HepG2 (cell line): ENCODE measurements around the gene AKNA. TPM values are rescaled to one million over a fixed set of nuclear protein-coding genes. Genes with fewer than 3 reads are reported as not detected.

ENCODE experiments used
- ATAC-seq: fragments of 200-7000 bp; cut with Tn5 transposase; 3 replicates; pipeline ENCODE4 v1.9.1; 2020; ENCODE audit warnings: mild to moderate bottlenecking, moderate library complexity
- BruUV-seq: library from RNA; stranded (reverse); fragments of 400-500 nt; replicated peaks from 2 replicates; lab custom pipeline; 2021; lab: Mats Ljungman, UMichigan
- CTCF ChIA-PET: fragments of 300-600 bp; formaldehyde crosslinking; extraction: SDS; loops from one replicate; lab custom pipeline; 2021; ENCODE audit warnings: low total read pairs, inconsistent platforms, low intra/inter-chr PET ratio; lab: Yijun Ruan, JAX
- POLR2A ChIA-PET: fragments of 350-600 bp; sonication (Branson Sonifier 250); formaldehyde crosslinking; loops from one replicate; lab custom pipeline; 2020; ENCODE audit warnings: antibody characterized with exemption, inconsistent platforms; lab: Yijun Ruan, JAX
- DNase-seq: peaks from one replicate; pipeline ENCODE4 v3.0.0-alpha.2; 2015; ENCODE audit warnings: low spot score
- FAIRE-seq: peaks from 3 replicates; lab custom pipeline; 2011; peaks lifted over from hg19 to GRCh38; lab: Jason Lieb, UNC
- H2AFZ ChIP-seq: one replicate; pipeline ENCODE4 v1.6.1; 2011; ENCODE audit warnings: low read length, inconsistent platforms
- H3K27ac ChIP-seq: fragments of 300-600 bp; 3 replicates; pipeline ENCODE4 v1.8.0; 2011; ENCODE audit warnings: mixed run types, mild to moderate bottlenecking, mixed read lengths, low read length, inconsistent platforms; ENCODE audit not compliant: insufficient read depth; ENCODE audit errors: extremely low read length
- H3K27me3 ChIP-seq, 2 experiments: fragments of 200-600 bp in 1 of 2; 2 replicates in 1 of 2; 3 replicates in 1 of 2; pipeline versions ENCODE4 v1.6.0 to v1.8.0; 2011; ENCODE audit warnings: low read length in 2 of 2, mild to moderate bottlenecking in 2 of 2, moderate library complexity in 2 of 2, inconsistent platforms in 1 of 2; ENCODE audit not compliant: insufficient read depth in 2 of 2, control insufficient read depth in 1 of 2
- H3K36me3 ChIP-seq, 2 experiments: fragments of 200-600 bp in 1 of 2; replicated peaks in 1 of 2; 2 replicates in 1 of 2; 3 replicates in 1 of 2; pipeline versions ENCODE4 v1.5.1 to v1.8.0; 2011; ENCODE audit warnings: low read length in 2 of 2, inconsistent platforms in 1 of 2; ENCODE audit not compliant: insufficient read depth in 2 of 2, control insufficient read depth in 1 of 2
- H3K4me1 ChIP-seq: 2 replicates; pipeline ENCODE4 v1.5.1; 2012; ENCODE audit warnings: low read length, inconsistent platforms; ENCODE audit not compliant: insufficient read depth
- H3K4me2 ChIP-seq: 2 replicates; pipeline ENCODE4 v1.6.0; 2011; ENCODE audit warnings: low read depth, low read length, inconsistent platforms
- H3K4me3 ChIP-seq, 3 experiments: fragments of 200-600 bp in 1 of 3; sonication (generic), shearing (Covaris generic) in 1 of 3; replicated peaks in 1 of 3; 2 replicates each; pipeline ENCODE4 v1.5.1; 2011 to 2016; ENCODE audit warnings: low read length in 3 of 3, inconsistent platforms in 2 of 3, low read depth in 2 of 3, mild to moderate bottlenecking in 2 of 3, control low read depth in 1 of 3, mixed read lengths in 1 of 3; ENCODE audit not compliant: insufficient read depth in 1 of 3
- H3K79me2 ChIP-seq: one replicate; pipeline ENCODE4 v1.6.1; 2011; ENCODE audit warnings: low read length, inconsistent platforms; ENCODE audit not compliant: insufficient read depth
- H3K9ac ChIP-seq: 2 replicates; pipeline ENCODE4 v1.6.0; 2011; ENCODE audit warnings: mild to moderate bottlenecking, low read depth, low read length, inconsistent platforms; ENCODE audit not compliant: insufficient read depth
- H3K9me3 ChIP-seq: 2 replicates; pipeline ENCODE4 v1.5.1; 2012; ENCODE audit warnings: mild to moderate bottlenecking, low read length
- H4K20me1 ChIP-seq: 2 replicates; pipeline ENCODE4 v1.6.0; 2011; ENCODE audit warnings: inconsistent platforms, mild to moderate bottlenecking, low read length, moderate library complexity; ENCODE audit not compliant: insufficient read depth
- ATF7 ChIP-seq, 2 experiments: fragments of 450-650 bp in 1 of 2; sonication (generic) in 1 of 2; formaldehyde crosslinking in 1 of 2; IDR thresholded peaks; 2 replicates each; pipeline versions ENCODE4 v1.4.0 to v1.6.1; 2016 to 2020; ENCODE audit warnings: antibody characterized with exemption in 1 of 2, mild to moderate bottlenecking in 1 of 2, missing genetic modification reagents in 1 of 2
- GMEB1 ChIP-seq: sonication (generic); formaldehyde crosslinking; IDR thresholded peaks from 2 replicates; pipeline ENCODE4 v1.5.1; 2020; ENCODE audit warnings: missing genetic modification reagents, mild to moderate bottlenecking, borderline replicate concordance
- PBX3 ChIP-seq: sonication (generic); formaldehyde crosslinking; IDR thresholded peaks from 2 replicates; pipeline ENCODE4 v1.8.1; 2023; ENCODE audit warnings: missing genetic modification reagents, inconsistent platforms, borderline replicate concordance
- POGZ ChIP-seq: sonication (generic); formaldehyde crosslinking; IDR thresholded peaks from 2 replicates; pipeline ENCODE4 v1.4.0; 2020; ENCODE audit warnings: mild to moderate bottlenecking, missing genetic modification reagents
- PPARG ChIP-seq: conservative IDR thresholded peaks from 2 replicates; pipeline ENCODE4 v1.6.1; 2016; ENCODE audit warnings: missing biosample characterization, missing genetic modification reagents
- RORA ChIP-seq: sonication (generic); formaldehyde crosslinking; IDR thresholded peaks from 2 replicates; pipeline ENCODE4 v1.5.0; 2020; ENCODE audit warnings: mild to moderate bottlenecking, missing genetic modification reagents, moderate library complexity
- SNAPC4 ChIP-seq: sonication (generic); formaldehyde crosslinking; IDR thresholded peaks from 2 replicates; pipeline ENCODE4 v1.4.0; 2020; ENCODE audit warnings: mild to moderate bottlenecking, missing genetic modification reagents
- SSRP1 ChIP-seq: IDR thresholded peaks from 2 replicates; pipeline ENCODE4 v1.6.1; 2016; ENCODE audit warnings: control low read depth
- TRAFD1 ChIP-seq: sonication (generic); formaldehyde crosslinking; IDR thresholded peaks from 2 replicates; pipeline ENCODE4 v1.5.1; 2020; ENCODE audit warnings: missing genetic modification reagents, mild to moderate bottlenecking, borderline replicate concordance
- ZMAT5 ChIP-seq: sonication (generic); formaldehyde crosslinking; IDR thresholded peaks from 2 replicates; pipeline ENCODE4 v1.5.0; 2020; ENCODE audit warnings: mild to moderate bottlenecking, low read depth, missing genetic modification reagents, borderline replicate concordance
- ZNF597 ChIP-seq: sonication (generic); formaldehyde crosslinking; IDR thresholded peaks from 2 replicates; pipeline ENCODE4 v1.5.0; 2020; ENCODE audit warnings: missing genetic modification reagents
- WGBS: methylation state at CpG from one replicate; pipeline ENCODE4 v1.1.6; 2017; ENCODE audit warnings: low lambda C conversion rate; 5-methylcytosine and 5-hydroxymethylcytosine counted together
- in situ Hi-C: cut with HindIII; loops from 2 replicates; pipeline ENCODE4 v1.10.0; 2017; ENCODE audit warnings: low pct_unique_long_range_greater_than_20kb; ENCODE audit not compliant: extremely low pct_ligation_motif_present
- intact Hi-C: fragments of 100-400 bp; cut with micrococcal nuclease; formaldehyde crosslinking; loops from one replicate; pipeline ENCODE4 v1.10.0; 2022; ENCODE audit not compliant: unreplicated experiment
- polyA plus RNA-seq, 8 experiments: library from polyadenylated mRNA; depleted of rRNA in 3 of 8; stranded (reverse) in 7 of 8; unstranded in 1 of 8; fragments of >200 nt; fragmentation: Illumina TruSeq in 4 of 8; extraction: Trizol in 4 of 8; gene quantifications; 2 replicates each; pipeline versions ENCODE4 v1.2.1 to v1.2.3, GENCODE V29; 2011 to 2016; ENCODE audit warnings: low read depth in 4 of 8, missing spikeins in 1 of 8, mixed read lengths in 1 of 8; ENCODE audit not compliant: insufficient read depth in 1 of 8
- total RNA-seq, 5 experiments: library from RNA; depleted of rRNA; stranded (reverse); fragments of >200 nt; fragmentation: Illumina TruSeq; extraction: Trizol; gene quantifications; 2 replicates each; pipeline ENCODE4 v1.2.3, GENCODE V29; 2016; ENCODE audit warnings: low read depth in 1 of 5

The AKNA gene
- total and polyA plus RNA-seq, 2 of the 13 experiments (the other 11 are each of a cell fraction or from before 2014, with no cell fraction given): 3.0 to 3.1 TPM

- ATAC-seq: no peak
- no peak overlapping the region for H3K9ac ChIP-seq
- in situ Hi-C loops (loop anchor here (10.0 to 25.0 kb wide), 2 partner anchors 222 to 580 kb away; partner anchors contain the start of gene TEX53), intact Hi-C loops (no loop called here)
- CTCF ChIA-PET: no interaction called here
- no peak for DNase-seq
- H2AFZ ChIP-seq: no peak overlapping the region
- H3K4me3 ChIP-seq: no peak overlapping the region
- no peak for FAIRE-seq
- no peaks in the 10 kb centered on the region for H4K20me1 ChIP-seq
- no peak overlapping the region for H3K4me2 ChIP-seq
- POLR2A ChIA-PET: no interaction called here
- WGBS: 82% methylated on average over 6 of the region's 6 CpGs
- H3K36me3 ChIP-seq: no peaks in the 10 kb centered on the region
- H3K79me2 ChIP-seq: no peaks in the 10 kb centered on the region
- H3K27ac ChIP-seq: no peak overlapping the region
- H3K9me3 ChIP-seq: no peaks in the 10 kb centered on the region
- BruUV-seq: no TSS peak
- H3K27me3 ChIP-seq: no peaks in the 10 kb centered on the region
- peaks cover 24% of the 10 kb centered on the region for H3K4me1 ChIP-seq
- no peak for TF ChIP-seq ZMAT5 (CRISPR knock-in tag)
- TF ChIP-seq RORA (CRISPR knock-in tag): no peak
- no peak for TF ChIP-seq SNAPC4 (CRISPR knock-in tag)
- no peak for TF ChIP-seq POGZ (CRISPR knock-in tag)
- TF ChIP-seq PPARG (CRISPR knock-in tag): no peak
- TF ChIP-seq GMEB1 (CRISPR knock-in tag): no peak
- no peak for TF ChIP-seq ZNF597 (CRISPR knock-in tag)
- TF ChIP-seq PBX3: no peak
- no peak for TF ChIP-seq TRAFD1 (CRISPR knock-in tag)
- TF ChIP-seq SSRP1 (CRISPR knock-in tag): no peak
- no peak for TF ChIP-seq ATF7 (IDR thresholded peaks at IDR 0.05)
- TF ChIP-seq ATF7 (CRISPR knock-in tag; IDR thresholded peaks at IDR 0.05): no peak
Measured at GRCh38 chr9:114432323-114433067, 44.7 kb upstream of the AKNA start.
